Measurements from ENCODE around the gene AIPL1.
A peak's percentile ranks its signal among the peaks of the same experiment; 100 is the strongest.

AIPL1 gene

DNA sequence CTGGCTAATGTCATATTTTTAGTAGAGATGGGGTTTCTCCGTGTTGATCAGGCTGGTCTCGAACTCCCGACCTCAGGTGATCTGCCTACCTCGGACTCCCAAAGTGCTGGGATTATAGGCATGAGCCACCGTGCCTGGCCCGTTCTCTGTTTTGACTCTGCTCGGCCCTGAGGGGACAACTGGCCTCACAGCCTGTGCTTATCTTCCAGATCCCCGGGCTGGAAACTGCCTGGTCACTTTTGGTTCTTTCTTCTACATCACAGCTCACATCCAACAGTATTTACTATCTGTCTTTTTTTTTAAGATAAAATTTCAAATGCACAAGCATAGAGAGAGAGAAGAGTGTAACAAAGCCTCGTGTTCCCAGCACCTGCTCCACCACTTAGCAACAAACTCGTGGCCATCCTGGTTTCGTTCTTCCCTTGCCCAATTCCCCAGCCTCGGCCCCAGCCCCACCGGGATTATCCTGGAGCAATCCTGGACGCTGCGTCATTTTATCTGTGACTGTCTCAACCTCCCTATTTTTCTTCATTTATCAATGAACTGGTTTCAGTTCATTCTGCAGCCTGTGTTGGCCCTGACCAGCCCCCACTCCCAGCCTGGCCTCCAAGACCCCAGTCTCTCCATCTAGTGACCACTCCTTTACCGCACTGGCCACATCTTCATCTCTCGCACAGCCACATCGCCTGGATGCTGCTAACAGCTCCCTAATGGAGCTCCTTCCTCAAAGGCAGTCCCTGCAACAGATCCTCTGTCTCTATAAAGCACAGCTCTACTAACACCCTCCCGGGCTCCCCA lies 30.5 kb upstream of the AIPL1 start:
- no peak for DNase-seq

DNA sequence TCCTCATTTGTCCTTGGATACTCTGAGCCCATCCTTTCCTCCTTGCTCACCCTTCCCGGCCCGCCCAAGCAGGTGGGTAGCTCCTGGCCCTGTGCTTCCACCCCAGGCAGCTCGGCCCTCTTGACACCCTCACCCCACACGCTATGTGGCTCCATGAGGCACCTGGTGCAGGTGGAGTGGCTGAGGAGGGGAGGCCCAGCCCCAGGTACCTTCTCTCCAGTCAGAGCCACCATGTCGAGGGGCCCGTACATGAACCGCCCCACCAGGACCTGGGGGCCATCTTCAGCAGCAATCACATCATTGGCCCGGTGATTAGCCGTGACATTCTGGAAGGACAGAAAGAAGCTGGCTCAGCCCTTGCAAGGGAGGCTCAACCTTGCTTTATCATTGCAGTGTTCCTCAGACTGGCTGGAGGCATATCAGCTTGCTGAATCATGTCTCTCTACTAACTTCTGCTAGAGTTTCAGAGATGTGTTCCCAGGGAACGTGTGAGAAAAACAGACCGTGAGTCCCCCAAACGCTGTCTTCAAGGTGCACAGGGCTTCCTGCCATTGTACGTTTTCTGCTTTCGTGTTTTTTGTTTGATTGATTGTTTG lies 29.6 kb upstream of the AIPL1 start:
- DNase-seq: no peak

DNA sequence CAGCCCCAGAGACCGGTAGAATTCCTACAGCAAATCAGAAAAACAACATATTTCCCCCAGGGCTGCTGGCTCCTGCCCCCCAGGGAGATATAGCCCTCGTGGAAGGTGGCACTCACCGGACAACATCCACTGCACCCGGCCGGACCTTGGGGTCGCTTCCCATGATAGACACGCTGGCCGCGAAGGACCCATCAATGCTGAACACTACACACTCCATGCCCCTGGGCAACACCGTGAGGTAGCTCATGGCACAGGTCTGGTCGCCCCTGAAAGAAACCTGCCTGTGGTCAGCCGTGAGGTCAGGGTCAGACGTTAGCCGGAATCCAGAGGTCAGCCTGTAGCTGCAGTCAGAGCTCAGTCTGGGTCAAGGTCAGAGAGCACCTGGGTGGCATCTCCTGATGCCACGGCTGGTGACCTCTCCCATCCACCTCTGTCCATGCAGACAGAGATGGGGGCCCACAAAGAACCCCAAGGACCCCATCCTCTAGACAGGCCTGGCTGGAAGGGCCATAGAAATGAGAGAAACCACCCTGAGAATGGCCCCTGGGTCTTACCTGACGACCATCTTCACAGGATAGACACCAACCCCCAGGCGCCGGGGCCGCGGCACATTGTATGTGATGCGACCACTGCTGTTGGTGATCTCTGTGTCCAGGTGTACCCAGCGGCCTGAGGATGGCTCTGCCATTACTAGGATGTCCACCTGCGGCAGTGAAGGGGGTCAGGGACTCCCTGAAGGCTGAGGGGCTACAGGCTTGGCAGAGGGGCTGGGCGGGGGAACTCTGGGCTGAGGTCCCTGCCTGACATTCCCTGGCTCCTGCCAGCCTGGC lies 28.9 kb upstream of the AIPL1 start:
- no peak for DNase-seq

DNA sequence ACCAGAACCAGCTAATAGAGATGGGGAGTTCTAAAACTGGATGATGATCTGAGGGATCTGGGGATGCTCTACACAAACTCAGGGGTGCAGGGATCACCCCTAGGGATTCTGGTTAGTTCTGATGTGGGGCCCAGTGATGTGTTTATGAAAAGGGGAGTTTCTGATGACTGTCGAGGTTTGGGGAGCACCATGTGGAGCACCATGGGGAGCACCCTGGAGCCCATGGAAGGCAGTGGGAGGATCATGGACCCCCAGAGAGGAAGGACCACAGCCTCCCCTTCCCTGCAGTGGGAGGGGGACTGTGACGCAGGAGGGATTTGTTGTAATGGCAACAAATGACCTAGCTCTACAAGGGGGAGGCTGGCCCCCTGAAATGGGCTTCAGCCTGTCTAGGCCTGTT lies 27.8 kb upstream of the AIPL1 start:
- no peak for DNase-seq

DNA sequence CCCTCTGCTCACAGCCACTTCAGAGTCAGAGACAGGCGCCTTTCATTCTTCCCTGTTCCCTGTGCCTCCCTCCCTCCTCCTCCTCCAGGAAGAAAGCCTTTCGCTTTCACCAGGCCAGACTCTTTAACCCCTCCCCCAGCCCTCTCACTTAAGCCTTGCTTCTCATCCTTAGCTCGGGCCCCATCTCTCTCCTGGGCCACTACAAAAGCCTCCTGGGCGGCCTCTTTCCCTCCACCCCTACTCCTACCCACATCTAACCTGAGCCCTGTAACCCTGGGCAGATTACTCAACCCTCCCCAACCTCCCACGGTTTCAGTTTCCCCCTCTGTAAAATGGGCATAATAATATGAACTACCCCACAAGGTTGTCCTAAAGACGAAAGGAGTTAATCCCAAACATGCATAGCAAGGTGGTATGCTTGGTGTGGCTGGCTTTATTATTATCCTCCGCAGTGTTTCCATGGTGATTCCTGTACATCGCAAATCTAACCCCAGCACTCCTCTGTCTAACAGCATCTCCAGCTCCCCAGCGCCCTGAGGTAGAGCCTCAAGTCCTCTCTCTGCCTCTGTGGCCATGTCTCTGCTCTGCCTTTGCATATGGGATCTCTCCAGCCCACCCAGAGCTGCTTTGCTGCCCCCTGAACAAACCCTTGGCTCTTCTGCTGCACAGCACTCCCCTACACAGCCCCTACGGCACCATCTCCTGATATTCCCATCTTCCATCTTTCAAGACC lies 27.0 kb upstream of the AIPL1 start:
- DNase-seq: no peak

DNA sequence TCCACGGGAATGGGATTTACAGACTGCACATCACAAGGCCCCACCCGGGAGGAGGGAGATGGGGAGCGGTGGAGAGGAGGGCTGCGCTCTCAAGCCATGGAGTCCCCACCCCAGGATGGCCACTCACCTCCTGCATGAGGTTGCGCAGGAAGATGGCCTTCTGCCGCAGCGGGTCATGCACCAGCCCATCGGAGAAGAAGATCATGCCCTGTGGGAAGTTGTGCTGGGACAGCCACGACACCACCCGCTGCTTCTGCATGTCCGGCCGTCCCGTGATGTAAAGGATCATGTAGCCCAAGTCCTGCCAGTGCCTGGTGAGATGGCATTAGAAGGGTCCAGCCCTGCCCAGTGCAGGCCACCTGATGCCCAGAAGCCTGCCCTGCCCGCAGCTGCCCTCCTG lies 26.3 kb upstream of the AIPL1 start:
- no peak for DNase-seq

DNA sequence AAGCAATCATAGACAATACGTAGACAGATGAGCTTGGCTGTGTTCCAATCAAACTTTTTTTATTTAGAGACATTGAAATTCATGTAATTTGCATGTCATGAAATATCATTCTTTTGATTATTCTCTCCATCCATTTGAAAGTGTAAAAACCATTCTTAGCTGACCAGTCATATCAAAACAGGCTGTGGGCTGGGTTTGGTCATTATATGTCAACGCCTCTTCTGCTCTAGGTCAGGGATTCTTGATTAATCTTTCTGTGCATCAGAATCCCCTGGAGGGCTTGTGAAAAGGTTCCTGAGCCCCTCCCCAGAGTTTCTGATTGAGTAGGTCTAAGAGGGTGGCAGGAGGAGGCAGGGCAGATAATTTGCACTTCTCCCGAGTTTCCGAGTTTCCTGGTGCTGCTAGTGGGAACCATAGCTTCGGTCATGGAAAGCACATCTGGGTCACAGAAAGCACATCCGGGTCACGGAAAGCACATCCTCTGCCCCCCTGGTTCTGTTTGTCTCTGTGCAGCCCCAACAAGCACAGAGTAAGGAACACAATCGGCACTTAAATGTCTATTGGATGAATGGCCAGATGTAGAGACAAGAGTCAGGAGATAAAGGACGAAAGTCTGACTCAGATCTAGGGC lies 25.7 kb upstream of the AIPL1 start:
- no peak for DNase-seq

DNA sequence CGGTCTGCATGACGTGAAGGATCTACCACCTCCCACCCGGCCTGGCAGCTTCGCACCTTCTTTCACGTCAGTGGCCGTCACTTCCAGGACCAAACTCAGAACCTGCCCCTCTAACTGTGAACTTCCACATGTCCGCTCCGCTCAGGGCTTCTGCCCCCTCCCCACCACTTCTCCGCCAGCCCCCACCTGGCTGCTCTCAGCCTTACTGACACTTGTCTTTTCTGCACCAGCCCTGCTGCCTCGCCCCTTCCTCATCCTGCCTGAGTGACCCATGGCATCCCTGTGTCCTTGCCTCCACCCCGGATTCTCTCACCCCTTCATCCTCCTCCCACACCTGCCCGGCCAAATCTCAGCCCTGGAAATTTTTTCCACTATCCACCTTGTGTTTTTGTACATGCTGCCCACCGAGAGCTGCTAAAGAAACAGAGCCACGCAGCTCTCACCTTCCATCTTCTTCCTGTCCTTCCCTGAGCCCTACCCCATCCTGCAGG lies 23.6 kb upstream of the AIPL1 start:
- DNase-seq: no peak

DNA sequence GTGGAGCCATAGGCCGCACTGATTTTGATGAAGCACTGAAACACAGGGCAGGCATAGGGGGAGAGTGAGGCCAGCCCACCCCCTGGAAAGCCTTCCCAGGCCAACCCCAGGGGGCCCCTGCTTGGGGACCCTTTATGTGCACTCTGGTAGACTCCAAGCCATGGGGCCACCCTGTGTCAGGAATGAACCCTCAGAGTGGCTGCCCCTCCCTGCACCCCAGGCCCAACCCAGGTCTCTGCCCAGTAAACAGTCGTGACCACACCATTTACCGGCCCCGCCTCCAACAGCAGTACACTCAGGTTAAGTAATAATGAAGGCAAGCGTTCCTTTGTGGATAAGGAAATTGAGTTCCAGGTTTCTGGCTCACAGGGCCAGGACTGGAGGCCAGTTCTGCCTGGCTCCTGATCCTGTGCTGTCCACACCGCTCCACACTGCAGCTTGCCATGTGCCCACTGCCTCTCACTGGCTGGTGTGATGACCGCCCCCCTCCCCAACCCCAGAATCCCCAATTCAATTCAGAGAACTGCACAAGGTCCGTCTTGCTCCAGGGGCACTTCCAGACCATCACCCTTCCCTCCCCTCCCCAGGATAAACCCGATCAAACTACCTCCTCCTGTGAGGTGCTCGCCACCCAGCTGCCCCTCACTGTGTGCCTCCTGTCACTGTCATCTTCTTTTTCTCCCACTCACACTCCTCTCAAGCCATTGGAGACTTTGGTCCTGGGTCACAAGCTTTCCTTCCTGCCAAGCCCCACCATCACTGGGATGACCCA lies 23.0 kb upstream of the AIPL1 start:
- no peak for DNase-seq

DNA sequence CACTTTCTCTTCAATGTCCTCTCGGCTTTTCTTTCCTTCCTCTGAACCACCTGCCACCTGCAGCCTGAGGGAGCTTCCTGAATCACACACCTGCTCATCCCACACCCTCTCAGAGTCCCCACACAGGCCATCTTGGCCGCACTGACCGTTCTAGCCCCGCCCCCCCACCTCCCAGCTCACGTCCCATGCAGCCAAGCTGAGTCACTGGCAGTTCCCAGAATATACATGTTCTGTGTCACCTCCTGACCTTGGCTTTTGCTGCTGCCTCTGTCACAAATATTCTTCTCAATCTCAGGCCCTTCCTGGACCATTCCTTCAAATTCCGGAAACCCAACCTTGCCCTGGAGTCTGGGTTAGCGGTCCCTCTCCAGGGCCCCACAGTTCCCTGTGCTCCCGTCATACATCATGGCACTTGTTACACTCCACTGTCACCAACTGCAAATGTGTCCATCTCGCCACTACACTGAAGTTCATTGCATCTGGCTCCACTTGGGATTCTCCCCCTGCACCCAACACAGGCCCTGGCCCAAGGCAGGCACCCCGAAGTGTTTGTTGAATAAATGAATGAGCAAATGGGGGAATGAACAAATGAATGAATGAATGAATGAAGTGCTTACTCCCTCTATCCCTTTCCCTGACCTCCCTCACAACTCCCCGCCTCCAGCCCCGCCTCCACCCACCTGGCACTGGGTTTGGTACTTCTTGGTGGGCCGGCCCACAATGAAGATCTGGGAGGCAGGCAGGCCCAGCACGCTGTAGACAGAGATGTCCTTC lies 22.2 kb upstream of the AIPL1 start:
- DNase-seq: no peak

DNA sequence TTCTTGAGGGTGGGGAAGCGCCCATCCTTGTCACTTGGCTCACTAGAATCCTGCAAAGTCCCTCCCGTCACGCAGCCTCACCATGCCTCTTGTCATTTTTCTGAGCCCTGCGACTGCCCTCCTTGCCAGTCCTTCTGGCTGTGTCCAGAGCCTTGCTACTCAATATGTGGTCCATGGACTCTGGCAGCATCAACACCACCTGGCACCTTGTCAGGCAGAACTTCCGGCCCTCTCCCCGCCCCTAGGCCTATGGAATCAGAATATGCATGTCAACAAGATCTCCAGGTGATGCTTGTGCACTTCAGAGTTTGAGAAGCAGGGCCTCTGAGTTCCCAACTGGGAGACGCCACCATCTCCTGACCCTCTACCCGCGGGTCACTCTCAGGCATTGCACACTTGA lies 21.4 kb upstream of the AIPL1 start:
- no peak for DNase-seq

DNA sequence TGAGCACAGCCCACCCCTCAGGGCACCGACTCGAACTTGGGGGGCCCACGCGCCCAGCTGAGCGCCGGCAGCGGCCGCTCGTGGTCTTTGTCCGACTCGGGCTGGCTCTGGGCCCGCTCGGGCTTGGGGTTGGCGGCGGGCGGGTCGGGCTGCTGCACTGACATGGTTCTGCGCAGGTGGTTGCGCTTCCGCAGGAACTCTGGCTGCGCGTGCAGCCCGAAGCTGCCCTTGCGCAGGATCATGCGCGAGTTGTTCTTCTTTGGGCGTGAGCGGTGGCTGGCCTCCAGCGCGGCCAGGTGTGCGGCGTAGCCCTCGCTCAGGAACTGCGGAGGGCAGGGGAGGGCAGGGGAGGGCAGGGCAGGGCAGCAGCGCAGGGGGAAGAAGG lies 20.4 kb upstream of the AIPL1 start:
- peak; percentile 26 for DNase-seq

DNA sequence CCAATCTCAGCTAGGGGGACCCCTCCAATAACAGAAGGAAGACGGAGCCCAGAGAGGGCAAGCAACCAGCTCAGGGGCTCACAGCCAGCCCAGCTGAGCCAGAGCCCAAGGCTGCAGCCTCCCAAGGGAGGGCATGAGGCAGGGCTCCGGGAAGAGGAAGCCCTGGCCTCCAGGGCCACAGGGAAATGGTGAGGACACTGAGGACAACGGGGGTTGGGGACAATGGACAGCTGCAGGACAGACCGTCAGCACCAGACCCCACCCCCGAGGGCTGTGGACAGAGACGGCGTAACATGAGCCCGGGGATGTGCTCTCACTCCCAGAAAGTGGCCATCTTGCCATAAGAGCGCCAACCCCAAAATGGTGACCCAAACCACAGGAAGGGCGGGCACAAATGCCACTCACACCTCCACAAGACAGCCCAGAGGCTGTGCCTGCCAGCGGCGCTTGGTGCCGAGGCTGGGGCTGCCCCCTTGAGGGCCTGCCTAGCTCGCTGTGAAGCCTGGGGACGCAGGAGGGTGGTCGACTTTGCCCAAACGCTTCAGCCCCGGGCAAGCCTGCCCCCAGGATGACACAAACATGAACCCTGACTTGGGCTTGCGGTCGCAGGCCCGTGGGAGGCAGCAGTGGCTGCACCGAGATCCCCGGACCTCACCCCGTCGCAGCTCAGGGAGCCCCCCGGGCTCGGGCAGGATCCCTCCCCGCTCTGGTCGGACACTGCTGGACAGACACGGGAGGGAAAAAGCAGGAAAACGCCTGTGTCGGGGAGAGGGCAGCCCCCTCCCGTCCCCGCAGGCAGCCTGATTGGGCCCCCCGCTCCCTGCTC lies 19.8 kb upstream of the AIPL1 start:
- no peak for DNase-seq

DNA sequence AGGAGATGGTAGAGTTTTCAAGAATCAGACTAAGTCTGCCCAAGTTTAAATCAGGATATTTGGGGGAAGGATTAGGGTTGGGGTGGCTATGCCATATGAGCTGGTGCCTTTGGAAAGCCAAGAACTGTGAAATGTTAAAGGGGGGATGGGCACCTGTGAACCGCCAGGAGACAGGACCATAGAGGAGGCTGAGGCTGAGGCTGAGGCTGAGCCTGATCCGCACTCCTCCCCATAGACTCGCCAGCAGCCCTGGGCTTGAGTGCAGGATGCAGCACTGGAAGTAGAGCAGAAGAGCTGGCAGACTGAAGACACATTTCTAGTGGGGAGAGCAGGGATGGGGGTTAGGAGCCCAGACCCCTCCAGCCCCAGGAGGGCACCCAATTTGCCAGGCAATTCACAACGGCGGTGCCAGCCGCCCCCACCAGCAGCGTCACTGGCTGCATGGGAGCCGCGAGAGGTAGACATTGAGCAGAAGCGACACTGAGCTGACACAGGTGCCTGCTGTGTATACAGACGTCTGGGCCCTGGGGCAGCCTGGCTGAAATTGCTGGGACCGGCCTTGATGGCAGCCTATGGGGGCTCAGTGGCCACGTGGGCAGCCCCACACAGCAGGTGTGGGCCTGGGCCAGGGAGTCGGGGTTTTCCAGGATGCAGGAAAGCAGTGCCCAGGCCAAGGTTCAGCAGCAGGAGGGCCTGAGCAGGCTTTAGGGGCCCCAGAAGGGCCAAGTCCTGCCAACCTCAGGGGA lies 18.5 kb upstream of the AIPL1 start:
- DNase-seq: no peak

DNA sequence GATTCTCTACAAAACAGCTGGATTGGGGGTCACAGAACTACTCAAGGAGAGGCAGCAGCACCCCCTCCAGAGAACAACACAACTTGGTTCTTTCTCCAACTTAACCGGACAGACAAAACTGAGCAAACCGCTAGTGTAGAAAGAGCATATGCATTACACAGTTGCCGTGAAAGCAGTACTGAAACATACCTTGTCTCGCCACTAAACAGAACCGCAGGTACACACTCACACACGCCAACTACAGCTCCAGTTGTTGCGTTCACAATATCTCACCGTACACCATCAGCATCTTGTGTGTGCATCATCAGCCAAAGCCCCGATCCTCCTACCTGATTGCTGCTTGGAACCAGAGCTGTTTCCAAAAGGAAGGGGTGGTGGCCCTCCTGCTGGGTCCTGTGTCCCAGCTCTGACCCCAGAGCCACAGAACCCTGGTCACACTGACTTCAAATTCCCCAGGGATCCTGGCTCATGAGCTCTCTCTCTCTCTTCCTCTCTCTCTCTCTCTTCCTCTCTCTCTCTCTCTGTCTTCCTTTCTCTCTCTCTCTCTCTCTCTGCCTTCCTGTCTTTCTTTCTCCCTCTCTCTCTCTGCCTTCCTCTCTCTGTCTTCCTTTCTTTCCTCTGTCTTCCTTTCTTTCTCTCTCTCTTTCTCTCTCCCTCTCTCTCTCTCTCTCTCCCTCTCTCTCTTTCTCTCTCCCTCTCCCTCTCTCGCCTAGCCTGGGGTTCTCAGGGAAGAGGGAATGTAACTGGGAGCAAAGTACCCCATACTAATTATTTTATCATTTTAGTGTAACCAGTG lies 17.7 kb upstream of the AIPL1 start:
- no peak for DNase-seq

DNA sequence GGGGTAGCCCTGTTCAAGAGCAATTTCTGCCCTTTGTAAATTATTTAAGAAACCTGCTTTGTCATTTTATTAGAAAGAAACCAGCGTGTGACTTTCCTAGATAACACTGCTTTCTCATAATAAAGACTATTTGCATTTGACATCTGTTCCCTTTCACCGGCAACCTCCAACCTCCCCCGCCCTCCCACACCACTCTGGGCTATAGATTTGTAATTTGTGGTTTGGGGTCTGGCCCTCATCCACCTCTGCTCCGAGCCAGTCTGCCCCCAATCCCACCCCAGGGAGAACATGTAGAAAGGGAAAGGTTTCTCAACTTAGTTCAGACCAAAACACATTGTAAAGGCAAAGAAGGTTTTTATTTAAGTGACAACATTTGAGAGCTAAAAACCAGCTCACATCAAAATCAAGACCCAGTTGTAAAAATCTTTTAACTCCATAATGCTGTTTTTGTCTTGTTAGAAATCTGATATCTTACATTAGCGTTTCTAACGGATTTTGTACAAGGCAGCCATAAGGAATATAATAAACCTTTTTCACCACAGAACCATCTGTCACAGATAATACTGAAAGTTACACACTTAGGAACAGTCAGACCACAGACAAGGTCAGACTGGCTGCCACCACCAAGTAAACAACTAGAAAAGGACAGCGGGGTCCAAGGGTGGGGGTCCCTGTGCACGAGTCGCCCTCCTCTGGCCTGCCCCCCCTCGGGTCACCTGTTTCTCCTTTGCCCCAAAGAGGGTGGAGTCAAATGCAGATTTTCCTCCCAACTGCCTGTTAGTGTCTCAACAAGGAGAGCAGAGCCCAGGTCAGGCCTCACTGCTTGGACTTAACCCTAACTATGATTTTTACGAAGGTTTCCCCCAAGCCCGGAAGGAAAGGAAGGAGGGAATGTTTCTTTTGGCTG lies 16.3 kb upstream of the AIPL1 start:
- DNase-seq: no peak

DNA sequence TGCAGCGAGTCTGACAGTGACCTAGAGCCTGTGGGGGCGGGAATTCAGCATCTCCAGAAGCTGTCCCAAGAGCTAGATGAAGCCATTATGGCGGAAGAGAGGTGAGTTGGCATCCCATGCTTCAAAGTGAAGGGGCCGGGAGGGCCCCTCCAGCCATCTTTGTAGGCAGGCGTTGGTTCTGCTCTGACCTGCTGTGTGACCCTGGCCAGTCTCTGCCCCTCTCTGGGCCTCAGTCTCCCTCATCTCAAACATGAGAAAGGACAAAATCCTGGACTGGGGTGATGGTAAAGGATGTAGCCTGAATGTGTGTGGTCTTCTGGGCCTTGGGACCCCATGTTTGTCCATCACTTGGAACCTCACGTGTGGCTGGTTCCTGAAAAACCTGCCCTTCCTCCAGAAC lies 14.4 kb upstream of the AIPL1 start:
- no peak for DNase-seq

Data from NCI-H1092 treated with DMSO at 0.1 percent for 48 hours (cell line).